Mucosa of stomach (tissue), 1 donor: ENCODE measurements around the gene RMC1.
"Not testable (repeated sequence)": the region's sequence is repeated elsewhere in the genome, so short reads cannot be mapped to it uniquely, and the experiment has no call there.

Experiments
- H3K27me3 ChIP-seq: one replicate; pipeline ENCODE4 v1.7.0; 2013; ENCODE audit warnings: mild to moderate bottlenecking, low read length; ENCODE audit not compliant: control insufficient read depth, insufficient read depth
- H3K36me3 ChIP-seq: one replicate; pipeline ENCODE4 v1.7.0; 2013; ENCODE audit warnings: low read length; ENCODE audit not compliant: control insufficient read depth, insufficient read depth
- H3K4me1 ChIP-seq: one replicate; pipeline ENCODE4 v1.7.0; 2013; ENCODE audit warnings: mild to moderate bottlenecking, low read length; ENCODE audit not compliant: control insufficient read depth, insufficient read depth
- H3K4me3 ChIP-seq: one replicate; pipeline ENCODE4 v1.7.0; 2013; ENCODE audit warnings: low read length
- H3K9ac ChIP-seq: one replicate; pipeline ENCODE4 v1.7.0; 2013; ENCODE audit warnings: mild to moderate bottlenecking, low read length, moderate library complexity
- H3K9me3 ChIP-seq: one replicate; pipeline ENCODE4 v1.7.0; 2013; ENCODE audit warnings: mild to moderate bottlenecking, low read length, moderate library complexity; ENCODE audit not compliant: control insufficient read depth
- donor health status: Pancreatic carcinoma.

Gene RMC1

DNA sequence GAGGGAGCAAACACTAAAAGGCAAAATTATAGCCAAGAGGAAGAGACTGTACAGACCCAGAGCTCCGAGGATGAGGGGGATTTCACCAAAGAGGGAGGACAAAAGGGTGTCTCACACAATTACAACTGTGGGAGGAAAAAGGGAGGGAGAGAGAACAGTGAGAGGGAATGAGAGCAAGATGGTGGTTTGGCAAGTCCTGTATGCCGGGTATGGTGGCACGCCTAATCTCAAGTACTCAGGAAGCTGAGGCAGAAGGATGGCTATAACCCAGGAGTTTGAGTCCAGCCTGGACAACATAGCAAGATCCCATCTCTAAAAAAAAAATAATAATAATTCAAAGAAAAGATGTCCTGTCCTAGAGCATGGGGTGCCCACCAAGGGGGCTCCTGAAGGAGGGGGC, 48.7 kb downstream of the RMC1 start:
- Histone ChIP-seq H3K36me3 (peaks cover 19% of the 10 kb centered on the region), H3K4me1 (no peaks in the 10 kb centered on the region), H3K9me3 (no peaks in the 10 kb centered on the region), H3K27me3 (no peaks in the 10 kb centered on the region), H3K4me3 (no peak overlapping the region), H3K9ac (no peak overlapping the region)

- H3K9me3 ChIP-seq, result no peaks in the 10 kb centered on the region
- no peaks in the 10 kb centered on the region for H3K4me1 ChIP-seq
- H3K36me3 ChIP-seq, result peaks cover 19% of the 10 kb centered on the region
Observed at GRCh38 chr18:23552505-23552904, 49.2 kb downstream of the RMC1 start.

DNA sequence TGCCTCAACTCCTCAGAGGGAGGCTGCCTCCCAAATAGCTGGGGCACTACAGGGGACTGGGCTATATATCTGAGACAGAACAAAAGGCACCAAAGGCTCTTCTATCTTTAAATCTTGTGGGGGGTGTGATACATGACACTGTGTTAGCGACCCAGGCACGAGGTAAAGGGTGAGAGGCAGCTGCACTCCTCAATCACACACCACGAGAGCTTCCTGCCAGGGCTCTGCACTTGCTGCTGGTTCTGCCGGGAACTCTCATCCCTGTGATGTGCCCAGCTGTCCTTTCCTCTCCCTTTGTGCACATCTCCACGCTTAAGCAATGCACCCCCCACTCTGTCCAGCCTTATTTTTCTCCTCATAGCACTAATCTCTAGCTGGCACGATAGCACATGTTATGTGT, 50.6 kb downstream of the RMC1 start:
- no peak overlapping the region for H3K9ac ChIP-seq
- no peaks in the 10 kb centered on the region for H3K27me3 ChIP-seq
- peaks cover 19% of the 10 kb centered on the region for H3K36me3 ChIP-seq
- no peaks in the 10 kb centered on the region for H3K9me3 ChIP-seq
- H3K4me3 ChIP-seq, result no peak overlapping the region
- H3K4me1 ChIP-seq, result no peaks in the 10 kb centered on the region

More at GRCh38 chr18:23552505-23552904, 49.2 kb downstream of the RMC1 start:
- no peaks in the 10 kb centered on the region for H3K27me3 ChIP-seq
- no peak overlapping the region for H3K9ac ChIP-seq
- H3K4me3 ChIP-seq, result no peak overlapping the region

GRCh38 chr18:23556145-23556780, 53.0 kb downstream of the RMC1 start:
- Histone ChIP-seq H3K27me3 (no peaks in the 10 kb centered on the region), H3K4me3 (no peak overlapping the region), H3K9me3 (no peaks in the 10 kb centered on the region), H3K36me3 (peaks cover 20% of the 10 kb centered on the region), H3K9ac (no peak overlapping the region), H3K4me1 (no peaks in the 10 kb centered on the region)

GRCh38 chr18:23557511-23557910, 54.2 kb downstream of the RMC1 start:
- not testable (repeated sequence) for H3K9me3 ChIP-seq, H3K27me3 ChIP-seq, H3K4me3 ChIP-seq, H3K4me1 ChIP-seq, H3K9ac ChIP-seq
- peaks cover 20% of the 10 kb centered on the region for H3K36me3 ChIP-seq

DNA sequence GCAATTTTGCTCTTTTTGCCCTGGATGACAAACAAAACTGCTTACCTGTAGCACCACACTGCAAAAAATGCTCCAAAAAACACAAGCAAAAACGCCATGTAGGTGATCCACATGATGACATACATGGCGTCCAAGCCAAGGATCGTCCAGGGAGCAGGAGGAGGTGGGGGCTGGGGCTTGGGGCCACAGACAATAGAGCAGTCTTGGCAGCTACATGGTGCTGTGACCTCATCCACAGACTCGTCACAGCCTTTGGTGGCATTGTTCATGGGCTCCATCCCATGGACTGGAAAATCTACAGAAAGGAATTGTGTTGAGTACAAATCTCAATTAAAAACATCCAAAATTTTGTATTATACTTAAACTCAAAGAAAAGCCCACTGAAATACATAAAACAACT, 56.9 kb downstream of the RMC1 start:
- Histone ChIP-seq H3K27me3 (no peaks in the 10 kb centered on the region), H3K4me1 (no peaks in the 10 kb centered on the region), H3K4me3 (no peak overlapping the region), H3K36me3 (peaks cover 12% of the 10 kb centered on the region), H3K9me3 (no peaks in the 10 kb centered on the region), H3K9ac (no peak overlapping the region)

DNA sequence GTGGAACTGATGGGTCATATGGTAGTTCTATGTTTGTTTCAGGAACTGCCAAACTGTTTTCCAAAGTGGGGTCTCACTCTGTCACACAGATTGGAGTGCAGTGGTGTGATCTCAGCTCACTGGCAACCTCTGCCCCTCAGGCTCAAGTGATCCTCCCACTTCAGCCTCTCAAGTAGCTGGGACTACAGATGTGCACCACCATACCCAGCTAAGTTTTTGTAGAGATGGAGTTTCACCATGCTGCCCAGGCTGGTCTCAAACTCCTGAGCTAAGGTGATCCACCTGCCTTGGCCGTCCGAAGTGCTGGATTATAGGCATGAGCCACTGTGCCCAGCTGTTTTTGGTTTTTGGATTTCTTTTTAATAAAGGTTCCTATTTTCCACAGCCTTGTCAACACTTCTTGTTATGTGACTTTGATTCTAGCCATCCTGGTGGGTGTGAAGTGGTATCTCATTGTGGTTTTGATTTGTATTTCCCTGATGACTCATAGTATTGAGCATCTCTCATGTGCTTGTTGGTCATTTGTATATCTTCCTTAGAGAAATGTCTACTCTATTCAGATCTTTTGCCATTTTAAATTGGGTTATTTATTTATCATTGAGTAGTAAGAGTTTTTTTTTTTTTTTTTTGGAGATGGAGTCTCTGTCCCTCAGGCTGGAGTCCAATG, 60.2 kb downstream of the RMC1 start:
- Histone ChIP-seq H3K4me3 (no peak overlapping the region), H3K9me3 (no peaks in the 10 kb centered on the region), H3K9ac (no peak overlapping the region), H3K27me3 (no peaks in the 10 kb centered on the region), H3K36me3 (peaks cover 4% of the 10 kb centered on the region), H3K4me1 (no peaks in the 10 kb centered on the region)

DNA sequence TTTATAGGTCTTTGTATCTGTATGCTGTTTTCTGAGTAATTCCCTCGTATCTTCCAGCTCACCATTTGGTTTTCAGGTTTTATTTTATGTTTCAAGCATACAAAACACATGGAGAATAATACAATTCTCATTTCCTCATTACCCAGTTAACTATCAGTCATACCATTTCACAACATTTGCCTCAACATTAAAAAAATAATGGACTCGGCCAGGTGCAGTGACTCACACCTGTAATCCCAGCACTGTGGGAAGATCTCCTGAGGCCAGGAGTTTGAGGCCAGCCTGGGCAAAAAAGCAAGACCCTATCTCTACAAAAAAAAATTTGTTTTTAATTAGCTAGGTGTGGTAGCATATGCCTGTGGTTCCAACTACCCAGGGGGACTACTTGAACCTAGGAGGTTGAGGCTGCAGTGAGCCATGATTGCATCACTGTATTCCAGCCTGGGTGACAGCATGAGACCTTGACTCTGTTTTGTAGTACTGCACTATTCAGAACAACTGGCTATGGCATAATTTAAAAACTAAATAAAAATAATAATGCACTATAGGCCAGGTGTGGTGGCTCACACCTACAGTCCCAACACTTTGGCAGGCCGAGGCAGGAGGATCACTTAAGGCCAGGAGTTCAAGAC, 62.7 kb downstream of the RMC1 start:
- Histone ChIP-seq H3K4me3 (no peak overlapping the region), H3K9ac (no peak overlapping the region), H3K9me3 (no peaks in the 10 kb centered on the region), H3K36me3 (peaks cover 4% of the 10 kb centered on the region), H3K27me3 (no peaks in the 10 kb centered on the region), H3K4me1 (peaks cover 13% of the 10 kb centered on the region)

- Histone ChIP-seq H3K9ac (no peak overlapping the region), H3K27me3 (no peaks in the 10 kb centered on the region), H3K4me1 (peaks cover 13% of the 10 kb centered on the region), H3K4me3 (no peak overlapping the region), H3K9me3 (no peaks in the 10 kb centered on the region), H3K36me3 (no peaks in the 10 kb centered on the region)
Observed at GRCh38 chr18:23567671-23568070, 64.4 kb downstream of the RMC1 start.

GRCh38 chr18:23568281-23569138, 65.2 kb downstream of the RMC1 start:
- Histone ChIP-seq H3K4me1 (peaks cover 13% of the 10 kb centered on the region), H3K9me3 (no peaks in the 10 kb centered on the region), H3K9ac (no peak overlapping the region), H3K36me3 (no peaks in the 10 kb centered on the region), H3K4me3 (no peak overlapping the region), H3K27me3 (no peaks in the 10 kb centered on the region)

- Histone ChIP-seq H3K27me3 (no peaks in the 10 kb centered on the region), H3K9ac (no peak overlapping the region), H3K4me3 (no peak overlapping the region), H3K9me3 (no peaks in the 10 kb centered on the region), H3K36me3 (no peaks in the 10 kb centered on the region), H3K4me1 (peaks cover 18% of the 10 kb centered on the region)
Observed at GRCh38 chr18:23569299-23570063, 66.2 kb downstream of the RMC1 start.
